Heart right ventricle (tissue), 16 donors: ENCODE data around the gene NPEPL1. TPM values are rescaled to one million over a fixed set of nuclear protein-coding genes. Genes with fewer than 3 reads are reported as not detected.

Experiments
- ATAC-seq, 8 donors: fragments of 200-7000 bp; cut with Tn5 transposase; one replicate each; pipeline ENCODE4 v1.9.1; 2020; ENCODE audit warnings: mild to moderate bottlenecking in 8 of 8, moderate library complexity in 8 of 8, moderate number of reproducible peaks in 1 of 8
- DNase-seq, 2 donors: peaks; one replicate each; pipeline ENCODE4 v3.0.0-alpha.2; 2020
- H3K27ac ChIP-seq, 10 donors: fragments of 200-600 bp; sonication (generic) in 2 of 10; one replicate each; pipeline versions ENCODE4 v1.5.0 to v1.8.0; 2020 to 2022; ENCODE audit warnings: mild to moderate bottlenecking in 3 of 10
- H3K27me3 ChIP-seq, 7 donors: fragments of 200-600 bp; one replicate each; pipeline ENCODE4 v1.8.0; 2021 to 2022; ENCODE audit warnings: mild to moderate bottlenecking in 2 of 7
- H3K36me3 ChIP-seq, 9 donors: fragments of 200-600 bp; sonication (generic) in 1 of 9; one replicate each; pipeline versions ENCODE4 v1.5.0 to v1.8.0; 2020 to 2022; ENCODE audit warnings: mild to moderate bottlenecking in 2 of 9
- H3K4me1 ChIP-seq, 9 donors: fragments of 200-600 bp; sonication (generic) in 1 of 9; one replicate each; pipeline versions ENCODE4 v1.5.0 to v1.8.0; 2020 to 2022; ENCODE audit warnings: mild to moderate bottlenecking in 4 of 9
- H3K4me3 ChIP-seq, 10 donors: fragments of 200-600 bp; sonication (generic) in 2 of 10; one replicate each; pipeline versions ENCODE4 v1.5.0 to v1.8.0; 2020 to 2022; ENCODE audit warnings: mild to moderate bottlenecking in 7 of 10, moderate library complexity in 2 of 10
- H3K9me3 ChIP-seq, 11 donors: fragments of 200-600 bp in 10 of 11; sonication (generic) in 2 of 11; one replicate each; pipeline versions ENCODE4 v1.5.0 to v1.8.0; 2013 to 2022; ENCODE audit warnings: mild to moderate bottlenecking in 2 of 11, control low read depth in 1 of 11, moderate library complexity in 1 of 11
- CTCF ChIP-seq, 9 donors: fragments of 200-600 bp; sonication (generic) in 2 of 9; IDR thresholded peaks; one replicate each; pipeline versions ENCODE4 v1.5.0 to v1.8.0; 2021 to 2022; ENCODE audit warnings: antibody characterized with exemption in 9 of 9, mild to moderate bottlenecking in 5 of 9, moderate library complexity in 1 of 9
- WGBS, 2 donors: extraction: QIAGEN DNeasy Blood & Tissue Kit; methylation state at CpG; one replicate each; pipeline ENCODE4 v1.1.7; 2013; ENCODE audit warnings: inconsistent platforms in 1 of 2; 5-methylcytosine and 5-hydroxymethylcytosine counted together
- intact Hi-C, 10 donors: fragments of 100-400 bp; cut with DNase I; formaldehyde crosslinking; loops; one replicate each; pipeline versions ENCODE4 v1.11.1 to v1.14.2; 2022
- polyA plus RNA-seq, 2 donors: library from polyadenylated mRNA; stranded (reverse); fragments of 200-250 nt; gene quantifications; one replicate each; pipeline ENCODE4 v1.2.3, GENCODE V29; 2013
- total RNA-seq, 10 donors: library from RNA; stranded (reverse); fragmentation: NEBNext Ultra II Directional in 3 of 10; extraction: Animal tissue kit (Norgen Biotek cat#: 25700) in 3 of 10; gene quantifications; one replicate each; pipeline versions ENCODE4 v1.2.1 to v1.2.4, GENCODE V29; 2021 to 2023
- donor health status: Arrhythmogenic right ventricular cardiomyopathy.
- donor health status: ischemic (EF 13 %, LVEDD 7.1; RV severe dilation, severe dysfunction).
- donor health status: healthy with polysubstance abuse.
- donor health status: DM: no; HTN: yes; CAD: no.
- donor health status: DM: no; HTN: no; CAD: no.
- donor health status: ischemic (EF 25% LVEDD 6.9; RV normal size, moderate dysfunction).
- donor health status: ischemic (EF 25% LVEDD 5.7; RV mildly dilated, moderate dysfunction).
- donor health status: healthy.
- donor health status: DM: yes; HTN: yes; CAD: no.
- donor health status: Ischemic cardiomyopathy.
- donor health status: ischemic (EF 35%, LVEDD 5.7; RV mildly dilated, moderate dysfunction).
- donor health status: nonischemic (EF 11% LVEDD 7.7; RV severe dilation, severe dysfunction).
- donor health status: DM: yes; HTN: yes; CAD: no.
- donor health status: PGD.
- donor health status: ischemic (EF 29% LVEDD 5.4; RV normal size, mild dysfunction).
- donor health status: nonischemic (EF 23%, LVEDD 6.1; RV moderate dilation, normal function).

NPEPL1 gene
- total and polyA plus RNA-seq, 12 donors, result 16.7 to 46.7 (median 29.9) TPM

- no peak for TF ChIP-seq CTCF (IDR thresholded peaks at IDR 0.05)
- Histone ChIP-seq H3K27ac (no peak overlapping the region), H3K9me3 (no peaks in the 10 kb centered on the region), H3K27me3 (peaks cover 0 to 45% (median 23%) of the 10 kb centered on the region in 7 donors), H3K36me3 (no peaks in the 10 kb centered on the region), H3K4me3 (no peak overlapping the region), H3K4me1 (peaks cover 0 to 1% (median 0%) of the 10 kb centered on the region in 9 donors)
- WGBS, 2 donors, result 91 to 92% methylated on average over 6 of the region's 6 CpGs
- intact Hi-C loops, result no loop called here
- DNase-seq (no peak), ATAC-seq (no peak)
These were observed 60.0 kb downstream of the NPEPL1 start for GRCh38 chr20:58752565-58752964.

- no peak overlapping the region for H3K4me3 ChIP-seq
- no peak for TF ChIP-seq CTCF (IDR thresholded peaks at IDR 0.05)
- H3K4me1 ChIP-seq, result no peaks in the 10 kb centered on the region
- H3K27me3 ChIP-seq, result peaks cover 0 to 42% (median 23%) of the 10 kb centered on the region in 7 donors
- ATAC-seq, result no peak
- WGBS, 2 donors, result 66 to 69% methylated on average over 14 of the region's 14 CpGs
- H3K9me3 ChIP-seq, result no peaks in the 10 kb centered on the region
- no peak overlapping the region for H3K27ac ChIP-seq
- intact Hi-C loops, result no loop called here
- H3K36me3 ChIP-seq, result no peaks in the 10 kb centered on the region
- no peak for DNase-seq
These were observed 60.8 kb downstream of the NPEPL1 start for GRCh38 chr20:58753267-58753921.

GRCh38 chr20:58753922-58754551, 61.4 kb downstream of the NPEPL1 start:
- no peaks in the 10 kb centered on the region for H3K9me3 ChIP-seq
- no peaks in the 10 kb centered on the region for H3K36me3 ChIP-seq
- H3K4me3 ChIP-seq, result no peak overlapping the region
- no peak overlapping the region for H3K27ac ChIP-seq
- 75 to 76% methylated on average over 17 of the region's 17 CpGs for WGBS, 2 donors
- ATAC-seq, result no peak
- TF ChIP-seq CTCF (IDR thresholded peaks at IDR 0.05), result no peak
- intact Hi-C loops, result no loop called here
- H3K27me3 ChIP-seq, result peaks cover 0 to 44% (median 23%) of the 10 kb centered on the region in 7 donors
- H3K4me1 ChIP-seq, result no peaks in the 10 kb centered on the region
- no peak for DNase-seq

- DNase-seq (no peak), ATAC-seq (no peak)
- H3K4me1 ChIP-seq, result no peaks in the 10 kb centered on the region
- intact Hi-C loops, result no loop called here
- WGBS, 2 donors, result 62 to 64% methylated on average over 8 of the region's 8 CpGs
- TF ChIP-seq CTCF (IDR thresholded peaks at IDR 0.05), result no peak
- H3K9me3 ChIP-seq, result no peaks in the 10 kb centered on the region
- no peak overlapping the region for H3K27ac ChIP-seq
- H3K36me3 ChIP-seq, result no peaks in the 10 kb centered on the region
- no peak overlapping the region for H3K4me3 ChIP-seq
- H3K27me3 ChIP-seq, result peaks cover 0 to 44% (median 23%) of the 10 kb centered on the region in 7 donors
These were observed 62.0 kb downstream of the NPEPL1 start for GRCh38 chr20:58754584-58754983.
